Measurements from ENCODE around the gene LDAH. TPM values are rescaled to one million over a fixed set of nuclear protein-coding genes. Genes with fewer than 3 reads are reported as not detected.

Gene LDAH
- total RNA-seq, 6 experiments from 2014 or later = 18.3 to 23.2 (median 20.2) TPM

GRCh38 chr2:20728114-20728758, 94.7 kb downstream of the LDAH start:
- Mint-ChIP-seq H3K4me3 (no peak overlapping the region), H3K27me3 (ENCODE audit: insufficient read depth) (no peaks in the 10 kb centered on the region; the same call in 1 of the 2 replicates), H3K4me1 (ENCODE audit: low read depth) (peaks cover 22% of the 10 kb centered on the region), H3K9me3 (no peaks in the 10 kb centered on the region), H3K27ac (no peak overlapping the region), H3K36me3 (ENCODE audit: low read depth) (peaks cover 6% of the 10 kb centered on the region; the same call in 1 of the 2 replicates)
- DNase-seq = no peak
- TF ChIP-seq CTCF (IDR thresholded peaks at IDR 0.05) = no peak

GRCh38 chr2:20726913-20727312, 96.0 kb downstream of the LDAH start:
- TF ChIP-seq CTCF (IDR thresholded peaks at IDR 0.05) = no peak
- Mint-ChIP-seq H3K27ac (no peak overlapping the region), H3K4me3 (no peak overlapping the region), H3K4me1 (ENCODE audit: low read depth) (peaks cover 26% of the 10 kb centered on the region), H3K27me3 (ENCODE audit: insufficient read depth) (no peaks in the 10 kb centered on the region; the same call in 1 of the 2 replicates), H3K36me3 (ENCODE audit: low read depth) (peaks cover 6% of the 10 kb centered on the region; the same call in 1 of the 2 replicates), H3K9me3 (no peaks in the 10 kb centered on the region)
- DNase-seq = no peak

DNA sequence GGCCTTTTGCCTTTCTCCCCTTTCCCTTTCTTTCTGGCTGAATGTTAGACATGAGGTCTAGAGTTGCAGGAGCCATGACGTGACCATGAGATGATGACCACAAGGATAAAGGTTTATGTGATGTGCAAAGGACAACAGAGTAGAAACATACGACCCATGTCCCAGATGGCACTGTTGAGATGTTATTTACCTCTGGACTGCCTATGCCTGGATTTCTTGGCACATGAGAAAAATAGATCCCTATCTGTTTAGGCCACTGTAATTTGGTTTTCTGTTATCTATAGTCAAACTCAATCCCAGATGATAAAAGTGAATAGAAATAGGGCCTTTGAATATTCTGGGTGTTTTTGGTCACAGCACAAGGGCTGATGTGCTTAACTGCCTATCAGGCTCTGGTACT, 97.1 kb downstream of the LDAH start:
- no peaks in the 10 kb centered on the region for H3K9me3 Mint-ChIP-seq

DNA sequence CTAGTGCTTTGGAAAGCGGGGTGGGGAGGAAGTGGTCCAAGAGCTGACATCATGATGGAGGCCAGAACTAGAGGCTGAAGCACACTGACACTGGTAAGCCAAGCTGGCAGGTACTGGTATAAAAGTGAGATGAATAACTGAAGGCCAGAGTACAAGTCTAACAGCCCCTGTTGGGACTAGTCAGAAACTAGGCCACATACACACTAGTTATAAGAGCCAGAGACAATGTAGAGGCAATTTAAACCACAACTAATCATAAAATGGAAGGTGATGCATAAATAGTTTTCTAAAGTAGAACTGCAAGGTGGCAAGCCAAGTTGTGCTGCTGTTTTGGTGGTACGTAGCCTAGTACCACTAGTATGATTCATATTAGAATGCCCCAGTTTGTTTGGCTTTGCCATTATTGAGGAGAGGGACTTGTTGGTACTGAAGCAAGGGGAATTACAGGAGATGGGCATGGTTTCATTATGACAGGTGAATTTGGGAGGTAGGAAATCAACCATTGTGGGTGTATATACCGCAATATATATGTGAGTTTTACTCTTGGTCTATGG, 98.3 kb downstream of the LDAH start:
- Mint-ChIP-seq H3K4me1 (ENCODE audit: low read depth) (peaks cover 26% of the 10 kb centered on the region), H3K27ac (no peak overlapping the region)

More for the DNA sequence above, 97.1 kb downstream of the LDAH start:
- DNase-seq = no peak
- peaks cover 6% of the 10 kb centered on the region; the same call in 1 of the 2 replicates for H3K36me3 Mint-ChIP-seq (ENCODE audit: low read depth)
- H3K27me3 Mint-ChIP-seq (ENCODE audit: insufficient read depth) = no peaks in the 10 kb centered on the region; the same call in 1 of the 2 replicates
- H3K4me3 Mint-ChIP-seq = no peak overlapping the region
- TF ChIP-seq CTCF (IDR thresholded peaks at IDR 0.05) = no peak
- peaks cover 26% of the 10 kb centered on the region for H3K4me1 Mint-ChIP-seq (ENCODE audit: low read depth)
- no peak overlapping the region for H3K27ac Mint-ChIP-seq

DNA sequence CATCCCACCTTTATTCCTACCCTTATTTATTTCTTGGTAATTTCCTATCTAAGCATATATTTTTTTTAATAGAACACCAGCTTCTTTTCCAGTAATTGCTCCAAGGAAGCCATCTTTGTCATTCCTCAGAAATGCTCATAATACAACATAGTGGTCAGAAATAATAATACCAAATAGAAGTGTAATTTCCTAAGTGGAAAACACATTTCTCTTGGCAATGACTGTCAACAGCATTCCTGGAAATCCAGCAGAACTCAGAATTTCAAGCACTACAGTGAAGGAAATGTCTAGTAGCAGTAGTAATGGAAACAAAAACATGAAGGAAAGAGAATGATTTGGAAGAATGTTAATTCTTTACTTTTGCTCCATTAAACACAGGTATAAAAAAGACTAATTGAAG, 99.4 kb downstream of the LDAH start:
- TF ChIP-seq CTCF (IDR thresholded peaks at IDR 0.05) = no peak
- peak; percentile 46 for DNase-seq

More for the DNA sequence above, 98.3 kb downstream of the LDAH start:
- no peak for DNase-seq
- H3K9me3 Mint-ChIP-seq = no peaks in the 10 kb centered on the region
- no peak for TF ChIP-seq CTCF (IDR thresholded peaks at IDR 0.05)
- no peaks in the 10 kb centered on the region; the same call in 1 of the 2 replicates for H3K27me3 Mint-ChIP-seq (ENCODE audit: insufficient read depth)
- H3K4me3 Mint-ChIP-seq = no peak overlapping the region
- H3K36me3 Mint-ChIP-seq (ENCODE audit: low read depth) = peaks cover 6% of the 10 kb centered on the region; the same call in 1 of the 2 replicates

More for the DNA sequence above, 99.4 kb downstream of the LDAH start:
- Mint-ChIP-seq H3K9me3 (no peaks in the 10 kb centered on the region), H3K27me3 (ENCODE audit: insufficient read depth) (no peaks in the 10 kb centered on the region; the same call in 1 of the 2 replicates), H3K4me1 (ENCODE audit: low read depth) (peaks cover 26% of the 10 kb centered on the region), H3K4me3 (no peak overlapping the region), H3K36me3 (ENCODE audit: low read depth) (peaks cover 6% of the 10 kb centered on the region; the same call in 1 of the 2 replicates), H3K27ac (peak overlapping the region; percentile 37; the same call in 1 of the 2 replicates)
